Panc1 (cell line): ENCODE results near the gene TEPSIN.
"Not testable (repeated sequence)": the region's sequence is repeated elsewhere in the genome, so short reads cannot be mapped to it uniquely, and the experiment has no call there.

ENCODE experiments used
- CTCF ChIP-seq: fragments of 450-650 bp; IDR thresholded peaks from 2 replicates; pipeline ENCODE4 v1.5.1; 2017; ENCODE audit warnings: mild to moderate bottlenecking
- POLR2AphosphoS5 ChIP-seq: IDR thresholded peaks from 2 replicates; pipeline ENCODE4 v1.6.1; 2012; ENCODE audit warnings: mild to moderate bottlenecking, low read depth, low read length, moderate library complexity

DNA sequence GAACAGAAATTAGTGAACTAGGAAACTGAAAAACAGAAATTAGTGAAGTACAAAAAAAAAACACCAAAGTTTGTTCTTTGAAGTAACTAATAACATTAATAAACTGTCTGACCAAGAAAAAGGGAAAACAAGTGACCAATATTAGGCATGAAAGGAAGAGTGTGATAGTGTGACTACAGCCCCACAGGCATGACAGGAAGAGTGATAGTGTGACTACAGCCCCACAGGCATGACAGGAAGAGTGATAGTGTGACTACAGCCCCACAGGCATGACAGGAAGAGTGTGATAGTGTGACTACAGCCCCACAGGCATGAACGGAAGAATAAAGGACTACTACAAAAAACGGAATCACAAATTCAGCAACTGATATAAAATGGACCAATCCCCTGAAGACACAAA lies 11.2 kb downstream of the TEPSIN start:
- not testable (repeated sequence) for TF ChIP-seq POLR2AphosphoS5, CTCF
